NCI-H524 treated with DMSO at 0.1 percent for 48 hours (cell line): ENCODE measurements around the gene UGT1A6.
"Not testable (repeated sequence)": the region's sequence is repeated elsewhere in the genome, so short reads cannot be mapped to it uniquely, and the experiment has no call there.

Experiments used
- DNase-seq: peaks from one replicate; lab custom pipeline; 2025; lab: John Stamatoyannopoulos, UW

The UGT1A6 gene

DNA sequence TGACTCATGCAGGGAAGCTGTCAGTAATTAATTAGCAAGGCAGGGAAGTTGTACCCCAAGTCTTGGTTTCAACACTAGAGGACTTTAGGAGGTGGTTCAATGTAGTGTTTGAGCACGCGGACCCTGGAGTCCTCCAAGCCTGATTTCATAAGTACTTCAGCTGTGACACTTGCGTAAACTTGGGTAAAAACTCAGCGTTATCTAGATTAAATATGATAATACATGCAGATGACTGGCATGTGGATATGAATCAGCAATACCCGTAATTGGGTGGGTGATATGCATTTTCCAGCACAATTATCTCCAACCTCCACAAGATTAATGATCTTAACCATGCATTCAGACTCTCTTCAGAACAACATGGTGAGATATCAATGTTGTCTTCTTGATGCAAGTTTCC is 5.8 kb upstream of the UGT1A6 start:
- DNase-seq, result no peak

- DNase-seq, result no peak
Measured at GRCh38 chr2:233688341-233688740, 4.3 kb upstream of the UGT1A6 start.

DNA sequence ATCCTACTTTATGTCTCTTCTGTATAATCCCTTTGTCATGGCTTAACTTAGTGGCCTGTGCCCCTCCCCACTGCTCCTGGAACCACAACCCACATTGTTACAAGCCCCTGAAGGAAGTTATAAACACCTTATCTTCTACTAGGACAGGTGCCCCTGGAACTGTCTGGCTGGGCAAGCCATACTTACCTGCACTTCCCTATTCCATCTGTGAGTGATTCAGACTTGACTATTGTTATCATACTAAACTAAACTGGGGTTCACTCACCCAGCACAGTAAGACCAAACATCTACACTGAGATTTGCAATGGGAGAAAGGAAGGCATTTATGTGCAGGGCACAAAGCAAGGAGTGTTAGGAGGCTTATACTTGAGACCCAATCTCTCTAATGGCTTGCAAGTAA is 3.7 kb upstream of the UGT1A6 start:
- DNase-seq, result no peak

GRCh38 chr2:233689501-233689900 is 3.2 kb upstream of the UGT1A6 start:
- no peak for DNase-seq

GRCh38 chr2:233690444-233690843 is 2.2 kb upstream of the UGT1A6 start:
- no peak for DNase-seq

DNA sequence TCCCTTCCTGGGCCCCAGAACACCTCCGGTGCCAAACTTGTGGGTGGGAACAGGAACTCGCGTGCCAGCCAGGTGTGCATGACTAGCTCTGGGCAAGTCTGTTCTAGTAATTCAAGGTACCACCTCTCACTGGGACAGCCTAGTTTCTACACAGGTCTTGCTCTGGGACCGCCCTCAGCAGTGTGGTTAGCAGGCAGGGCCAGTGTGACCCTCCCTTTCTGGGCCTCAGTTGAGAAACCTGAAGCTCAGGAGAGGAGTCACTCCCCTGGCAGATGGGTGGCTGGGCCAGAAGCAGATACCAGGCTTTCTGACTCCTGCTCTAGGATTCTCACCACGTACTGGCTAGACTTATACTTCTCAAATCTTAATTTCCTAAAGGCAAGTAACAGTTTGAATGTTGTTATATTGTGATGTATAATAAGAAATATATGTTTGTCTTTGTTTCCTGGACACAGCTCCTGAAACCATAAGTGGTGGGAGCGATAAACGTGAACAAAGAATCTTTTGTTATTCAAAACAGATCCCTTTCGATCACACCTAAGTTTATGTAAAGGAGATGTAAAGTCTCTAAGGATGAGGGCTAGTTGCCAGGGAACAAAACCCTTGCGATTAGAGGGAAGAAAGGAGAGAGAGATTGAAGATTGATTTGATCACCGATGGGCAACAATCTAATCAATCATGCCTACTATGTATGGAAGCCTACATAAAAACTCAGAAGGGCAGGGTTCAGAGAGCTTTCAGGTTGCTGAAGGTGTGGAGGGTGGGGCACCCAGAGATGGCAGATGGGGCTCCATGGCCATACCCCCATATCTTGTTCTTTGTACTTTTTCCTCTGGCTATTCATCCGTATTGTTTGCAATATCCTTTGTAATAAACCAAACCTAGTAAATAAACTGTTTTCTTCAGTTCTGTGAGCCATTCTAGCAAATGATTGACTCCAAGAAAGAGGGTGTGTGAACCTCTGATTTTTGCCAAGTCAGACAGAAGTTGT is 952 bp upstream of the UGT1A6 start:
- no peak for DNase-seq

DNA sequence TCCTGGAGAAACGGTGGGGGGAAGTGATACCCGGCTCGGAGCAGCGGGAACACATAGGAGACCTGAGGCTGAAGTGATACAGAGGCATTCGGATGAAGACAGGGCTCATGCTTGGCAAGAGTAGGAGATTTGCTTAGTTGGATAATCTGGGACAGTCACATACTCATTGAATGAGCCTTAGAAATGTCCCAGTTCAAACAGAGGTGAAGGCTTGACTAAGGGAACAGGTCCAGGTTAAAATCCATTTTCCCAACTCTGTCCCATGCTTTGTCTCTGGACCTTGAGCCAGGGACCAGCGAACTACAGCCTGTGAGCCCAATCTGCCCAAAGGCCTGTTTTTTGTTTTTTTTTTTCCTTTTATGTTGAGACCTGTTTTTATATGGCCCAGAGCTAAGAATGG is 1.3 kb downstream of the UGT1A6 start:
- no peak for DNase-seq

DNA sequence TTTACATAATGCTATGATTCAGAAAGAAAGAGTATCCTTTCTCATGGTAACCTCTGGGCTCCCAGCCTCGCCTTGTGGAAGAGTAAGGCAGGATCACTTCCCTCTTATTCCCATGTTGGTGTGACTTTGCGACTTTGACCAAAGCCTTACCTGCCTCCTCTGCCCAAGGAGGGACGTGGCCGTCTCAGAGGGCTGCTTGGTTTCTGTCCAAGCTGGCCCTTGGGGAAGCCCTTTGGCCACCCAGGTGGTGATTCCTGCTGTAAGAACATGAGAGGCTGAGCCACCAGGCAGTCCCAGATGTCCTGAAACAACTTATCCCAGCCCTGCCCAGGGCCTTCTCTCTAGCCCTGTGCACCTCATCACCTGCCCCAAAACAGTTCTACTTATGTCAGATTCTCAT is 6.0 kb downstream of the UGT1A6 start:
- no peak for DNase-seq

DNA sequence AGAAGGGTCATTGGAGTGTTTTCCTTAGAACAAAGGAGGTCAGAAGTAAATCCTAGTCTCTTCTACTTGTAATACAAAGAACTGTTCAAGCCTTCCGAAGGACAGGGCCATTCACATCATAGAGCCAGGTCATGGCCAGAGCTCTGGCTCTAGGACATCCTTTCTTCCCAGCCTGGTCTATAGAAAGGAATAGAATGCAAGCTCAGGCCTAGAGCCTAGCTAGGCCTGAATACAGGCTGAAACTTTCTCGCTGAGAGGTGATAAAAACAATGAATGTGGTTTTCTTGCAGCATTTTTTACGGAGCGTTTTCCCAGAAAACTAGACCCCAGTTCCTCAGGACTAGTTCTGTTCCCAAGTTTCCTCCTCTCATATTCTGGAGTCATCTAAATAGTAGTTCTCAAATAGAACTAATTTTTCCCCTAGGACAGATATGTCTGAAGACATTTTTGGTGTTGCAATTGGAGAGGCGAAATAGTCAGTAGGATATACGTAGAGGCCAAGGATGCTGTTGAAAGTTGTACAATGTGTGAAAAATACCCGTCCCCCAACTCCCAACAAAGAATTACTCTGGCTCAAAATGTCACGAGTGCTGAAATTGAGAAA is 6.8 kb downstream of the UGT1A6 start:
- DNase-seq, result no peak

DNA sequence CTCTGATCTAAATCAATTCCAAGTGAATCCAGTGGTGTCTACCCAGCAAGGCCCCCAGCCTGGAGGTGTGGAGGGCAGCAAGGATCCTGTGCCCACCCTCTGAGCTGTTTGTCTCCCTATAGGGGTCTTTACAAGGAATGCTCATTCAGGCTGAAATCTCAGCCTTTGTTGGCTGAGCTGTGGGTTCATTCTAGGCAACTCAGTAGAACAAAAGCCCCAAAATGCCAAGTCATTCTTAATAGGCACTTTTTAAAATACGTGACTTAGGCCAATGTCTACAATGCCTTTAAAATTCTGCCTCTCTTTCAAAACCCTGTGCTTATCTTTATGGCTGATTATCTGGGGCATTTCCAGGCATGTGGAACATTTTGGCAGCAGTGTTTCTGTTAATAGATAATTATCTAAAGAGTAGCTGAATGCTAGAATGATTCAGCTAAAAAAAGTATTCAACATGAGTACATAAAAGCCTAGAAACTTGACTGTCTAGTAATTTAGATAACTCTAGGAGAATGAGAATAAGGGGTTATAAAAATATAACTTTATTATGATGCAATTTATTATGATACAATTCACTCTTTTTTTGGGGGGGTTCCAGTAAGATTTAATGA is 7.4 kb downstream of the UGT1A6 start:
- DNase-seq, result no peak

GRCh38 chr2:233700842-233701241 is 8.2 kb downstream of the UGT1A6 start:
- DNase-seq, result not testable (repeated sequence)

GRCh38 chr2:233702238-233702637 is 9.5 kb downstream of the UGT1A6 start:
- DNase-seq, result no peak

DNA sequence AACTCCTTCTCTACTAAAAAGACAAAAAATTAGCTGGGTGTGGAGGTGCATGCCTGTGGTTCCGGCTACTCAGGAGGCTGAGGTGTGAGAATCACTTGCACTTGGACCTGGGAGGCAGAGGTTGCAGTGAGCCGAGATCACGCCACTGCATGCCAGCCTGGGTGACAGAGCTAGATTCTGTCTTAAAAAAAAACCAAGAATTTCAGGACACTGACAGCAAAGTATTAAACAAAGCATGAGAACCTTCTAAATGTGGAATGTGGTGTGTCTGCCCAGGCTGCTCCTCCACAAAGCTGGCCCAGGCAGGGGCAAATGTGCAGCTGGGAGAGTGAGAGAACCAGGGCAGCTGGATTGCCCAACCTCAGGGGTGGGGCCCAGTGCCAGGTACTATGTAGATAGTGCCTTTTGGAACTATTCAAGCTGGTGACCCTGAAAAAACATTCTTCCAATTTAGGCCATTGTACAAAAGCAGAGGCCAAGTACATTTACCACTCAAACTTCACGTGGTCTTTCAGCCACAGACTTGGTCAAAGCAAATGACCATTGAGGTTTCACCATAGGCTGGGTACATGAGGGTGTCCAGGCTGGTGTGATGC is 13.3 kb downstream of the UGT1A6 start:
- no peak for DNase-seq

- DNase-seq, result no peak
Measured at GRCh38 chr2:233706720-233707119, 14.0 kb downstream of the UGT1A6 start.

DNA sequence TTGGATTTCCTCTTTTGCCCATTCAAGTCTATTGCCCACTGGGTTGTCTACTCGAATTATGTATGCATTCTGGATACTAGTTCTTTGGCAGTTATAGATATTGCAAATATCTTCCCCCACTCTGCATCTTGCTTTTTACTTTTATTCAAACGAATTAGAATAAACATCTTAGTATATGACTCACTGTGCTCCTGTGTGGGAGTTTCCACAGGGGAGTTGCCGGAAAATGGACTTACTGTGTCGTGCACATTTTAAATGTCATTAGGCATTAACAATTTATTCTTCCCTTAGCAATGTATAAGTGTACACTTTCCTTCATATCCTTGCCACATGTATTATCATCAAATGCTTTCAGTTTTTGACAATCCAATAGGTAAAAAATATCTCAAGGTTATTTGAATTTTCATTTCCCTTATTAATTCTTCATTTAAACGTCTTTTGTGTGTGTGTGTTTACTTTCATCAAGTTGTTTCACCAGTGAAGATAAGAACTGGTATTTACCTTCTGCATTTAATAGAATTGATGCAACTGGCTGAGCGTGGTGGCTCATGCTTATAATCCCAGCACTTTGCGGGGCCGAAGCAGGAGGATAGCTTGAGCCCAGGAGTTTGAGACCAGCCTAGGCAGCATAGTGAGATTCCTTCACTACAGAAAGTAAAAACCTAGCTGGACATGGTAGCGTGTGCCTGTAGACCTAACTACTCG is 15.4 kb downstream of the UGT1A6 start:
- DNase-seq, result no peak

DNA sequence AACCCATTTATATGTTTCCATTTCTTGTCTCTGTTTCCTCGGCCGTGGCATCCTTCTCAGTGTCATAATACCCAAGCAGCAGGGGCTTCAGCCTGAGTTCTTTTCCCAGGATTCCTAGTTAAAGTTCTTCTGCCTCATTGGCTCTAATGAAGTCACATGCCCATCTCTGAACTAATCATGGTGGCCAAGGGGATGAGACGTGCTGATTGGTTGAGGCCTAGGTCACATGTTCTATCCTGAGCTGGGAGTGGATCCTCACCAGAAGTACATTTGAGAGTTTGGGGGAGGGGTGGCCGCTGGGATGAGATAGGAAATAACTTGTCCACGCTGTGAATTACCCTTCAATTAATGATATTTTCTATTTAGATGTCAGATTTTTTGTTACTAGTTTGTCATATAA is 16.3 kb downstream of the UGT1A6 start:
- DNase-seq, result no peak

GRCh38 chr2:233711312-233712008 is 18.8 kb downstream of the UGT1A6 start:
- no peak for DNase-seq

- no peak for DNase-seq
Measured at GRCh38 chr2:233712611-233713261, 20.0 kb downstream of the UGT1A6 start, which contains the start of gene UGT1A5. UGT1A5 (plus strand) TSS chr2:233712907; CDS start chr2:233712992, 85 bp downstream.

- DNase-seq, result no peak
Measured at GRCh38 chr2:233713262-233713615, 20.5 kb downstream of the UGT1A6 start.

GRCh38 chr2:233714121-233714520 is 21.4 kb downstream of the UGT1A6 start:
- no peak for DNase-seq

DNA sequence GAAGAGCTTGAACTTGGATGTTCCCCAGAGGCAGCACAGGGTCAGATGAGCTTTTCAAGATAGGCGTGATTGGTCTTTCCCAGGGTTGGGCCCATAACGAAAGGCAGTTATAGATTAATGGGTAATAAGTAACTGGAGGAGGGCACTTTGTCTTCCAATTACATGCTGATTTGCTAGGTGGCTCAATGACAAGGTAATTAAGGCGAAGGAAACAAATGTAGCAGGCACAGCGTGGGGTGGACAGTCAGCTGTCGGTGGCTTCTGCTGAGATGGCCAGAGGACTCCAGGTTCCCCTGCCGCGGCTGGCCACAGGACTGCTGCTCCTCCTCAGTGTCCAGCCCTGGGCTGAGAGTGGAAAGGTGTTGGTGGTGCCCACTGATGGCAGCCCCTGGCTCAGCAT is 25.9 kb downstream of the UGT1A6 start, which contains the start of gene UGT1A4:
TSS of gene UGT1A4 (plus strand) at position 185 of the 400 bp plus-strand sequence. CDS start at position 270, 85 bp downstream.
- no peak for DNase-seq
